GM10266 (cell line): ENCODE data around the gene ENOX2.

Experiments used
- DNase-seq: peaks from one replicate; pipeline ENCODE4 v3.0.0; 2012; ENCODE audit errors: extremely low spot score
- CTCF ChIP-seq: IDR thresholded peaks from 2 replicates; pipeline ENCODE4 v1.5.1; 2012; ENCODE audit warnings: mild to moderate bottlenecking, low read depth; ENCODE audit not compliant: control insufficient read depth, insufficient read depth; ENCODE audit errors: missing control alignments

ENOX2 gene

GRCh38 chrX:130628516-130628915 is 274.5 kb downstream of the ENOX2 start:
- no peak for TF ChIP-seq CTCF

GRCh38 chrX:130626521-130626920 is 276.5 kb downstream of the ENOX2 start:
- DNase-seq = no peak
- no peak for TF ChIP-seq CTCF

More at GRCh38 chrX:130628516-130628915, 274.5 kb downstream of the ENOX2 start:
- DNase-seq = no peak

- no peak for DNase-seq
- no peak for TF ChIP-seq CTCF
Observed at GRCh38 chrX:130625386-130625785, 277.6 kb downstream of the ENOX2 start.

- DNase-seq = no peak
- no peak for TF ChIP-seq CTCF
Observed at GRCh38 chrX:130623518-130623917, 279.5 kb downstream of the ENOX2 start.

GRCh38 chrX:130615941-130616340 is 287.1 kb downstream of the ENOX2 start:
- DNase-seq = no peak
- TF ChIP-seq CTCF = no peak

GRCh38 chrX:130607431-130607830 is 295.6 kb downstream of the ENOX2 start:
- no peak for DNase-seq
- TF ChIP-seq CTCF = no peak

GRCh38 chrX:130606425-130606824 is 296.6 kb downstream of the ENOX2 start:
- no peak for DNase-seq

More at GRCh38 chrX:130606425-130606824, 296.6 kb downstream of the ENOX2 start:
- no peak for TF ChIP-seq CTCF
